Measurements from ENCODE around the gene PTCH2. TPM values are rescaled to one million over a fixed set of nuclear protein-coding genes. Genes with fewer than 3 reads are reported as not detected.
A peak's percentile ranks its signal among the peaks of the same experiment; 100 is the strongest.

Gene PTCH2
- total RNA-seq, 2 experiments from 2014 or later = 1.2 TPM

GRCh38 chr1:44775930-44776729, 66.9 kb downstream of the PTCH2 start:
- peak overlapping the region; percentile 90 for H3K4me3 Mint-ChIP-seq

DNA sequence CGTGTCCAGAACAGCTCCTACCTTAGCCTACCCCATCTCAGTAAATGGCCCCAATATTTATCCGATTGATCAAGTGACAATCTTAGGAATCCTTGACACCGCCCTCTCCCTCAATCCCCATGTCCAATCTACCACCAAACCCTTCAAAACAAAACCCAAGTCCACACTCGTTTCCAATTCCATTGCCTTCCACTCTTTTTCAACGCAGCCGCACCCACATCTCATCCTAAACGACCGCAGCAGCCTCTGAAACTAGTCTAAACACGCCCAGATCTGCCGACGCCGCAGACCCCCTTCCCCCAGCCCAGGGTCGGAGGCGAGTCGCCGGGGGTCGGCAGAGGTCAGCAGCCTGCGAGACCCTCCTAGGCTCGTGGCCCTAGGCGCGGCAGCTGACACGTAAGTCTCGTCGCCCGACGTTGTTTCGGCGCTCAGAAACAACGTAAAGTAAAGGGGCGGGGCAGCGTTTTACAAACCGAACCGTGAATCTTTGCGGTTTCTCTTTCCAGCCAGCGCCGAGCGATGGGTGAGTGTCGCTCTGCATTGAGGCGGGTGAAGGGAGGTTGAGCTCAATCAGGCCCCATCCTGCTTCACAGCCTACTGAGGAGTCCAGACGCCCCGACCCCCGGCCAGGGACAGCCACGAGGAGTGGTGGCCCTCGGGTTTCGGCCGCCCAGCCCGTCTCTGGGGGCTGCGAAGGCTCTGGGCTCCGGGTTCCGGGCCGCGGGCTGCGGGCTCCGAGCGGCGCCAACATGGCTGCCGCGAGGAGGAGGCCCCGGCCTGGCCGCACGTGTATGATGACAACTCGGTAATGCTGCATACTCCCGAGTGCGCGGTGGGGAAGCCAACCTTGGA, 67.7 kb downstream of the PTCH2 start, which contains the start of gene RPS8:
TSS of gene RPS8 (plus strand) at position 463 of the 852 bp plus-strand sequence. CDS start at position 520, 57 bp downstream.
- ChIA-PET CTCF (interaction anchor here (1.3 to 3.8 kb wide), 5 partner anchors 10 to 46 kb away, joined by 8 to 20 read pairs (median 11); partner anchors contain the start of genes PLK3 and RNU5D-1), POLR2A (interaction anchor here (0.8 to 4.5 kb wide), 33 partner anchors 9 to 911 kb away, joined by 3 to 65 read pairs (median 6); partner anchors contain the start of genes AKR1A1, BEST4, BTBD19 and CCDC163)

More at GRCh38 chr1:44775930-44776729, 66.9 kb downstream of the PTCH2 start:
- ATAC-seq (ENCODE audit: poor library complexity) = peak; percentile 17
- Histone ChIP-seq H3K36me3 (ENCODE audit: insufficient read depth, low read length) (peaks cover 45% of the 10 kb centered on the region), H3K4me3 (ENCODE audit: low read length) (peak overlapping the region; percentile 77), H3K4me1 (ENCODE audit: insufficient read depth, low read length) (peaks cover 33% of the 10 kb centered on the region), H3K9me3 (ENCODE audit: control insufficient read depth in 1 of 2, insufficient read depth in 1 of 2, low read length in 2 of 2) (no peaks in the 10 kb centered on the region), H3K27ac (ENCODE audit: low read depth in 1 of 2, low read length in 2 of 2) (peak overlapping the region; percentile 91), H3K27me3 (ENCODE audit: control insufficient read depth in 1 of 2, insufficient read depth in 2 of 2, low read length in 2 of 2) (no peaks in the 10 kb centered on the region)
- no peaks in the 10 kb centered on the region for H3K9me3 Mint-ChIP-seq
- TF ChIP-seq, protein P1, sequence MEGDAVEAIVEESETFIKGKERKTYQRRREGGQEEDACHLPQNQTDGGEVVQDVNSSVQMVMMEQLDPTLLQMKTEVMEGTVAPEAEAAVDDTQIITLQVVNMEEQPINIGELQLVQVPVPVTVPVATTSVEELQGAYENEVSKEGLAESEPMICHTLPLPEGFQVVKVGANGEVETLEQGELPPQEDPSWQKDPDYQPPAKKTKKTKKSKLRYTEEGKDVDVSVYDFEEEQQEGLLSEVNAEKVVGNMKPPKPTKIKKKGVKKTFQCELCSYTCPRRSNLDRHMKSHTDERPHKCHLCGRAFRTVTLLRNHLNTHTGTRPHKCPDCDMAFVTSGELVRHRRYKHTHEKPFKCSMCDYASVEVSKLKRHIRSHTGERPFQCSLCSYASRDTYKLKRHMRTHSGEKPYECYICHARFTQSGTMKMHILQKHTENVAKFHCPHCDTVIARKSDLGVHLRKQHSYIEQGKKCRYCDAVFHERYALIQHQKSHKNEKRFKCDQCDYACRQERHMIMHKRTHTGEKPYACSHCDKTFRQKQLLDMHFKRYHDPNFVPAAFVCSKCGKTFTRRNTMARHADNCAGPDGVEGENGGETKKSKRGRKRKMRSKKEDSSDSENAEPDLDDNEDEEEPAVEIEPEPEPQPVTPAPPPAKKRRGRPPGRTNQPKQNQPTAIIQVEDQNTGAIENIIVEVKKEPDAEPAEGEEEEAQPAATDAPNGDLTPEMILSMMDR (IDR thresholded peaks at IDR 0.05) = no peak
- peak in 8 of 14 experiments; percentile 20 to 64 (median 27) for DNase-seq
- POLR2A ChIA-PET = interaction anchor here (0.7 to 4.5 kb wide), 31 partner anchors 9 to 910 kb away, joined by 3 to 65 read pairs (median 6); partner anchors contain the start of genes BEST4, BTBD19, CCDC163 and DYNLT4
- no peaks in the 10 kb centered on the region for H3K27me3 Mint-ChIP-seq
- H3K4me1 Mint-ChIP-seq (ENCODE audit: low read depth) = peaks cover 54% of the 10 kb centered on the region
- H3K36me3 Mint-ChIP-seq (ENCODE audit: low read depth) = peaks cover 51% of the 10 kb centered on the region
- CTCF ChIA-PET = interaction anchor here (1.3 to 3.8 kb wide), 5 partner anchors 9 to 47 kb away, joined by 8 to 20 read pairs (median 11); partner anchors contain the start of genes PLK3 and RNU5D-1
- intact Hi-C loops (cut with DNase I, micrococcal nuclease) = loop anchor here (1.0 to 10.0 kb wide), 9 partner anchors 35 to 719 kb away; partner anchors contain the start of genes RNU5D-1 (in 2 of the 2), ARMH1 (in 1 of the 2), EIF2B3 (in 1 of the 2) and MUTYH (in 1 of the 2)
- peak overlapping the region; percentile 89 for H3K27ac Mint-ChIP-seq

More for the DNA sequence above, 67.7 kb downstream of the PTCH2 start, which contains the start of gene RPS8:
- Mint-ChIP-seq H3K27ac (peak within 1 kb of the TSS; percentile 89), H3K36me3 (ENCODE audit: low read depth) (peaks cover 43% of the 10 kb centered on the region), H3K4me1 (ENCODE audit: low read depth) (peaks cover 54% of the 10 kb centered on the region), H3K9me3 (no peaks in the 10 kb centered on the region), H3K4me3 (peak within 1 kb of the TSS; percentile 90), H3K27me3 (no peaks in the 10 kb centered on the region)
- ATAC-seq (ENCODE audit: poor library complexity) = peak; percentile 83
- Histone ChIP-seq H3K9me3 (ENCODE audit: control insufficient read depth in 1 of 2, insufficient read depth in 1 of 2, low read length in 2 of 2) (no peaks in the 10 kb centered on the region), H3K27ac (ENCODE audit: low read depth in 1 of 2, low read length in 2 of 2) (peak within 1 kb of the TSS; percentile 91), H3K36me3 (ENCODE audit: insufficient read depth, low read length) (peaks cover 37% of the 10 kb centered on the region), H3K27me3 (ENCODE audit: control insufficient read depth in 1 of 2, insufficient read depth in 2 of 2, low read length in 2 of 2) (no peaks in the 10 kb centered on the region), H3K4me1 (ENCODE audit: insufficient read depth, low read length) (peaks cover 33% of the 10 kb centered on the region), H3K4me3 (ENCODE audit: low read length) (peak within 1 kb of the TSS; percentile 77)
- intact Hi-C loops (cut with DNase I, micrococcal nuclease) = loop anchor here (1.0 to 10.0 kb wide), 7 partner anchors 43 to 719 kb away; partner anchors contain the start of genes RNU5D-1 (in 2 of the 2), ARMH1 (in 1 of the 2), EIF2B3 (in 1 of the 2) and MUTYH (in 1 of the 2)
- peak; percentile 82 to 95 (median 86) for DNase-seq
- TF ChIP-seq, protein P1 (IDR thresholded peaks at IDR 0.05) = no peak

Other genes with a start within 250 kb of the PTCH2 start
- 1 to 10 TPM in 1 of 2 experiments, under 1 TPM in 1; 0.64 to 1.2 TPM for gene TMEM53, start 168.8 kb downstream of the PTCH2 start, total RNA-seq
- gene ARMH1, start 168.5 kb downstream of the PTCH2 start, total RNA-seq = 10 to 100 TPM; 79.9 to 84.0 TPM
- not detected for gene RNU5D-1, start 112.1 kb downstream of the PTCH2 start, total RNA-seq
- gene KIF2C, start 103.4 kb downstream of the PTCH2 start, total RNA-seq = under 1 TPM; 0.64 to 0.82 TPM
- gene RPS8, start 67.7 kb downstream of the PTCH2 start, total RNA-seq = 1,000 to 10,000 TPM; 3,394 to 3,436 TPM
- gene BEST4, start 55.1 kb downstream of the PTCH2 start, total RNA-seq = 1 to 10 TPM; 1.0 TPM
- 100 to 1,000 TPM; 794 TPM for gene PLK3, start 42.9 kb downstream of the PTCH2 start, total RNA-seq
- gene DYNLT4, start 35.9 kb downstream of the PTCH2 start, total RNA-seq = 1 to 10 TPM; 1.8 to 2.1 TPM
- gene BTBD19, start 34.7 kb downstream of the PTCH2 start, total RNA-seq = 10 to 100 TPM; 35.9 to 36.5 TPM
- 1 to 10 TPM; 5.8 to 6.3 TPM for gene EIF2B3, start 143.3 kb upstream of the PTCH2 start, total RNA-seq
- gene HECTD3, start 168.1 kb upstream of the PTCH2 start, total RNA-seq = 10 to 100 TPM; 31.5 to 33.7 TPM
- 10 to 100 TPM; 41.0 to 42.4 TPM for gene UROD, start 169.0 kb upstream of the PTCH2 start, total RNA-seq